ENCODE data around the gene ADTRP. TPM values are rescaled to one million over a fixed set of nuclear protein-coding genes. Genes with fewer than 3 reads are reported as not detected.
"Not testable (repeated sequence)": the region's sequence is repeated elsewhere in the genome, so short reads cannot be mapped to it uniquely, and the experiment has no call there.

ADTRP gene
- total RNA-seq, 2 experiments from 2014 or later = not detected

- BruUV-seq (replicated peaks) = no TSS peak
- no peak overlapping the region for H3K27ac ChIP-seq (ENCODE audit: low read depth, low read length, poor library complexity, severe bottlenecking)
- H3K36me3 ChIP-seq (ENCODE audit: insufficient read depth, low read length) = no peaks in the 10 kb centered on the region
- DNase-seq (ENCODE audit: low spot score) = no peak
- no peak overlapping the region for H3K4me3 ChIP-seq (ENCODE audit: low read depth, low read length, poor library complexity, severe bottlenecking)
- H3K4me1 ChIP-seq (ENCODE audit: insufficient read depth, low read length, poor library complexity, severe bottlenecking) = no peaks in the 10 kb centered on the region
- no peaks in the 10 kb centered on the region for H3K9me3 ChIP-seq (ENCODE audit: low read length)
- H2AFZ ChIP-seq (ENCODE audit: low read length) = no peak overlapping the region
- H4K20me1 ChIP-seq (ENCODE audit: insufficient read depth, low read length) = no peaks in the 10 kb centered on the region
- no peak overlapping the region for H3K4me2 ChIP-seq (ENCODE audit: low read length)
- intact Hi-C loops (cut with micrococcal nuclease; ENCODE audit: unreplicated experiment) = no loop called here
- no peak for TF ChIP-seq EZH2phosphoT487 (IDR thresholded peaks at IDR 0.05; ENCODE audit: borderline replicate concordance, low read depth, low read length)
- TF ChIP-seq, protein P1, sequence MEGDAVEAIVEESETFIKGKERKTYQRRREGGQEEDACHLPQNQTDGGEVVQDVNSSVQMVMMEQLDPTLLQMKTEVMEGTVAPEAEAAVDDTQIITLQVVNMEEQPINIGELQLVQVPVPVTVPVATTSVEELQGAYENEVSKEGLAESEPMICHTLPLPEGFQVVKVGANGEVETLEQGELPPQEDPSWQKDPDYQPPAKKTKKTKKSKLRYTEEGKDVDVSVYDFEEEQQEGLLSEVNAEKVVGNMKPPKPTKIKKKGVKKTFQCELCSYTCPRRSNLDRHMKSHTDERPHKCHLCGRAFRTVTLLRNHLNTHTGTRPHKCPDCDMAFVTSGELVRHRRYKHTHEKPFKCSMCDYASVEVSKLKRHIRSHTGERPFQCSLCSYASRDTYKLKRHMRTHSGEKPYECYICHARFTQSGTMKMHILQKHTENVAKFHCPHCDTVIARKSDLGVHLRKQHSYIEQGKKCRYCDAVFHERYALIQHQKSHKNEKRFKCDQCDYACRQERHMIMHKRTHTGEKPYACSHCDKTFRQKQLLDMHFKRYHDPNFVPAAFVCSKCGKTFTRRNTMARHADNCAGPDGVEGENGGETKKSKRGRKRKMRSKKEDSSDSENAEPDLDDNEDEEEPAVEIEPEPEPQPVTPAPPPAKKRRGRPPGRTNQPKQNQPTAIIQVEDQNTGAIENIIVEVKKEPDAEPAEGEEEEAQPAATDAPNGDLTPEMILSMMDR (conservative IDR thresholded peaks at IDR 0.05; ENCODE audit: low read length) = no peak
- ChIA-PET POLR2A (interaction anchor here (1.5 kb wide), 1 partner anchor 8 kb away, joined by 3 read pairs; no protein-coding TSS in a partner anchor), CTCF (ENCODE audit: unreplicated experiment) (no interaction called here)
- H3K79me2 ChIP-seq (ENCODE audit: insufficient read depth, low read depth, low read length) = no peaks in the 10 kb centered on the region
- no peaks in the 10 kb centered on the region for H3K9me2 ChIP-seq (ENCODE audit: insufficient read depth, low read length)
Measured at GRCh38 chr6:11681357-11681756, 97.2 kb downstream of the ADTRP start.

DNA sequence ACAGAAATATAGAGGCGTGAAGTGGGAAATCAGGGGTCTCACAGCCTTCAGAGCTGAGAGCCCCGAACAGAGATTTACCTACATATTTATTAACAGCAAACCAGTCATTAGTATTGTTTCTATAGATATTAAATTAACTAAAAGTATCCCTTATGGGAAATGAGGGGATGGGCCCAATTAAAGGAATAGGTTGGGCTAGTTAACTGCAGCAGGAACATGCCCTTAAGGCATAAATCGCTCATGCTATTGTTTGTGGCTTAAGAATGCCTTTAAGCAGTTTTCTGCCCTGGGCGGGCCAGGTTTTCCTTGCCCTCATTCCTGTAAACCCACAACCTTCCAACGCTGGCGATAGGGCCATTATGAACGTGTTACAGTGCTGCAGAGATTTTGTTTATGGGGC is 98.1 kb downstream of the ADTRP start:
- H3K79me2 ChIP-seq (ENCODE audit: insufficient read depth, low read depth, low read length); H3K4me2 ChIP-seq (ENCODE audit: low read length); H3K4me1 ChIP-seq (ENCODE audit: insufficient read depth, low read length, poor library complexity, severe bottlenecking); CTCF ChIA-PET (ENCODE audit: unreplicated experiment); DNase-seq (ENCODE audit: low spot score); H3K4me3 ChIP-seq (ENCODE audit: low read depth, low read length, poor library complexity, severe bottlenecking); H3K9me3 ChIP-seq (ENCODE audit: low read length); H4K20me1 ChIP-seq (ENCODE audit: insufficient read depth, low read length); BruUV-seq (replicated peaks); H3K36me3 ChIP-seq (ENCODE audit: insufficient read depth, low read length); H3K9me2 ChIP-seq (ENCODE audit: insufficient read depth, low read length); intact Hi-C loops (cut with micrococcal nuclease; ENCODE audit: unreplicated experiment); H2AFZ ChIP-seq (ENCODE audit: low read length); H3K27ac ChIP-seq (ENCODE audit: low read depth, low read length, poor library complexity, severe bottlenecking): not testable (repeated sequence)
- POLR2A ChIA-PET = interaction anchor here (1.0 kb wide), 1 partner anchor 547 kb away, joined by 3 read pairs; no protein-coding TSS in a partner anchor

DNA sequence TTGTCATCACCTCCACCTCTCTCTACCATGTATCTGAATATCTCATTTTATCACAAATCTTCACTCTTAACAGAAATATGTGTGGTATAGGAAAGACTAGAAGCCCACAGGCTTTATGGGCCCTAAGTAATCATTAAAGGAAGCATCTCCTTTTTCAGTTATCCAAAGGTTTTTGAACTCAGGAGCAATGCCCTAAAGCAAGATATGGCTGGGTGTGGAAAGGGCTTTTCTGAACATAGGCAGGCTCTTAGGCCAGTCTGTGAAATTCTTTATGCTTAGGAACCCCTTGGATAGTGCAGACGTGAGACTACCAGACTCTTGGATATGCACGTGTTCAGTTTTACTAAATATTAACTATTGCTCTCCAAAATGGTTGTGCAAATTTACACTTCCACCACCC is 99.5 kb downstream of the ADTRP start:
- CTCF ChIA-PET (ENCODE audit: unreplicated experiment) = no interaction called here
- TF ChIP-seq, protein P1 (conservative IDR thresholded peaks at IDR 0.05; ENCODE audit: low read length) = no peak
- TF ChIP-seq EZH2phosphoT487 (IDR thresholded peaks at IDR 0.05; ENCODE audit: borderline replicate concordance, low read depth, low read length) = no peak
- POLR2A ChIA-PET = no interaction called here

More for the DNA sequence above, 99.5 kb downstream of the ADTRP start:
- no peaks in the 10 kb centered on the region for H4K20me1 ChIP-seq (ENCODE audit: insufficient read depth, low read length)
- intact Hi-C loops (cut with micrococcal nuclease; ENCODE audit: unreplicated experiment) = no loop called here
- no peak overlapping the region for H3K27ac ChIP-seq (ENCODE audit: low read depth, low read length, poor library complexity, severe bottlenecking)
- no peaks in the 10 kb centered on the region for H3K79me2 ChIP-seq (ENCODE audit: insufficient read depth, low read depth, low read length)
- H3K36me3 ChIP-seq (ENCODE audit: insufficient read depth, low read length) = no peaks in the 10 kb centered on the region
- no peaks in the 10 kb centered on the region for H3K4me1 ChIP-seq (ENCODE audit: insufficient read depth, low read length, poor library complexity, severe bottlenecking)
- no TSS peak for BruUV-seq (replicated peaks)
- H2AFZ ChIP-seq (ENCODE audit: low read length) = no peak overlapping the region
- no peaks in the 10 kb centered on the region for H3K9me2 ChIP-seq (ENCODE audit: insufficient read depth, low read length)
- no peak overlapping the region for H3K4me3 ChIP-seq (ENCODE audit: low read depth, low read length, poor library complexity, severe bottlenecking)
- no peaks in the 10 kb centered on the region for H3K9me3 ChIP-seq (ENCODE audit: low read length)
- no peak overlapping the region for H3K4me2 ChIP-seq (ENCODE audit: low read length)
- no peak for DNase-seq (ENCODE audit: low spot score)

Measured in OCI-LY7 (cell line).